ENCODE results near the gene PTPRN. TPM values are rescaled to one million over a fixed set of nuclear protein-coding genes. Genes with fewer than 3 reads are reported as not detected.
"Not testable (repeated sequence)": the region's sequence is repeated elsewhere in the genome, so short reads cannot be mapped to it uniquely, and the experiment has no call there.

The PTPRN gene
- total RNA-seq, 1 experiment from 2014 or later: 11.3 TPM

DNA sequence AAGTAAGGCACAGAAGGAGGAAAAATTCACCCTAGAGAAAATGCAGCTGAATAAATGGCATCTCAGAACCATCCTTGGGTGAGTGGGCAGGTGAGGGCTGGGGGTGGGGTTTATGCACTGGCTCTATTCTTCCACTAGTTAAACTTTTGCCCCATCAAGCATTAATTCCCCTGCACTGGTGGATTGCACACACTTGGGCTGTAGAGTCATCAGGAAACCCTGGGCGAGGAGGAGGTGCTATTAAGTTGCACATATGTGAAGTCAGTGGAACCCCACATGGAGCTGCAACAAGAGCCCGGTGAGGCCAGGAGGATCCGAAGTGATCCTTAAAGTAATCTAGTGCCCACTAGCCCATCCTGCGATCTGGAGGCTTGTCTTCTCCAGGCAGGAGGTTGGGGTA is 36.8 kb downstream of the PTPRN start:
- no peak for DNase-seq (ENCODE audit: extremely low read depth, low read depth)

DNA sequence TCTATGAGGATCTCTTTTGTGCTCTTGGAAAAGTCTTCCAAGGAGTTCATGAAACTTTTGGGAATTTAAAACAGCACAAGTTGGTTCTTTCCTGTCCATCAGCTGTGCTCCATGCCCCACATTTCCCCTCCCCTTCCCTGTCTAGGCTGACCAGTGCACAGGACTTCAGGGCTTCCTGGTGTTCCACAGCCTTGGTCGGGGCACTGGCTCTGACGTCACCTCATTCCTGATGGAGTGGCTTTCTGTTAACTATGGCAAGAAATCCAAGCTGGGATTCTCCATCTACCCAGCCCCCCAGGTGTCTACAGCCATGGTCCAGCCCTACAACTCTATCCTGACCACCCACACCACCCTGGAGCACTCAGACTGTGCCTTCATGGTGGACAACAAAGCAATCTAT is 38.2 kb downstream of the PTPRN start:
- no peak for DNase-seq (ENCODE audit: extremely low read depth, low read depth)

DNA sequence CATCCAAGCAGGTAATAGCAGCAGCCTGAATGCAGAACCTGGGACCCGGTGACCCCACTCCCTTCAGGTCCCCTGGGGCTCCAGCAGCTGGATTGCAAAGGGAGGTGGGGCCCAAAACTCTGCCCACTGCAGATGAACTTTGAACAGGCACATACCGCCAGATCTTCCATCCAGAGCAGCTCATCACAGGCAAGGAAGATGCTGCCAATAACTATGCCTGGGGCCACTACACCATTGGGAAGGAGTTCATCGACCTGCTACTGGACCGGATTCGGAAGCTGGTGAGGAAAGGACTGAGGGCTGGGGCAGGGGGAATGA is 39.2 kb downstream of the PTPRN start:
- no peak for DNase-seq (ENCODE audit: extremely low read depth, low read depth)

DNA sequence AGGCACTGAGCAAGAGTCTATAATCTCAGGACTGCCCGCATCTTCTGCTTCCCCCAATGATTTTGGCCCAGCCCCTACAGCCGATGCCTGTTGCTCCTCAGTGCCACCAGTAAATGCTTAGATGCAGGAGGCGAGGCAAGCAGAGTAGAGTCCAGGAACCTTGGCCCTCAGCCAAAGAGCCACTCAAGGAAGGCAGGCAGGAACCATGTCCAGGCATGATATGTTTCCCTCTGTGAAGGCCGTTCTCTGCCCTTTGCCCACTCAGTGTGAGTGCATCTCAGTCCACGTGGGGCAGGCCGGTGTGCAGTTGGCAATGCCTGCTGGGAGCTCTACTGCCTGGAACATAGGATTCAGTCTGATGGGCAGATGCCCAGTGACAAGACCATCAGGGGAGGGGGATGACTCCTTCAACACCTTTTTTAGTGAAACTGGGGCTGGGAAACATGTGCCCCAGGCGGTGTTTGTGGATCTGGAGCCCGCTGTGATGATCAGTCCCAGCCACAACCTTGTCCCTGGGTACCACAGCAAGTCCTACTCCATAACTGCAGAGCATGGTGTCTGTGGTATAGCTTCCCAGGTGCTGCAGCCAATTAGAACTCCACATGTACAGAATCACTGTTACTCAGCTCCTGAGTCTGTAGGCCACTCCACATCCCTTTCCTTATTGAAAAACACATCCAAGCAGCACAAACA is 39.7 kb downstream of the PTPRN start:
- DNase-seq (ENCODE audit: extremely low read depth, low read depth): no peak

DNA sequence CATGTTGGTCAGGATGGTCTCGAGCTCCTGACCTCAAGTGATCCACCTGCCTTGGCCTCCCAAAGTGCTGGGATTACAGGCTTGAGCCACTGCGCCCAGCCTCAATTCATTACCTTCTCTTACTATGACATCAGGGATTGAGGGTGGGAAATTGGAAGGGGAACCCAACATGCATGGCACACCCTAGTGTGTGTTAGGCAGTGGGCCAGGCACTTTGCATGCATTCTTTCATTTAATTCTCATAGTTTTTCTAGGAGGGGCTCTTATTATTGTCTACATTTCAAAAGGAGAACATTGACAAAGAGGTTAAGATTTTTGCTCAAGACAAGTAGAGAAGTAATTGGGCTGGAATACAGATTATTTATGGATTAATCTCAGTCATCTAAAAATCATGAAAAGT is 40.9 kb downstream of the PTPRN start:
- no peak for DNase-seq (ENCODE audit: extremely low read depth, low read depth)

DNA sequence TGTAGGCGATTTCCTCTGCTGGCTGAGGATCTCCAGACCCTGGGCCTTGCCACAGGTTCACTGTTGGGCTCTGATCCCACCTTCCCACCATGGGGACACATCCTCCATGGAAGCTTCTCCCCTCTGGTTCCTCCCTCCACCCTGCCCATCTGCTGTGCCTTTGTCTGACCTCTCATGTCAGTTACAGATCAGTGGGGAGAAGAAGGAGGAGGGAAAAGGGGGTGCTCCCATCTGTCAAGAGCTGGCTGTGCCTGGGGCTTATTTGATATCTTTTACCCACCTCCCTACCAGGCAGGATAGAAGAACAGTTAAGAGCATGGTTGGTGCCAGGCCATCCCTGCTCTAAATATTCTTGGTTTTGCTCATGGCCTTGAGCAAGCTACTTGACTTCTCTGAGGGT is 42.3 kb downstream of the PTPRN start:
- no peak for DNase-seq (ENCODE audit: extremely low read depth, low read depth)

DNA sequence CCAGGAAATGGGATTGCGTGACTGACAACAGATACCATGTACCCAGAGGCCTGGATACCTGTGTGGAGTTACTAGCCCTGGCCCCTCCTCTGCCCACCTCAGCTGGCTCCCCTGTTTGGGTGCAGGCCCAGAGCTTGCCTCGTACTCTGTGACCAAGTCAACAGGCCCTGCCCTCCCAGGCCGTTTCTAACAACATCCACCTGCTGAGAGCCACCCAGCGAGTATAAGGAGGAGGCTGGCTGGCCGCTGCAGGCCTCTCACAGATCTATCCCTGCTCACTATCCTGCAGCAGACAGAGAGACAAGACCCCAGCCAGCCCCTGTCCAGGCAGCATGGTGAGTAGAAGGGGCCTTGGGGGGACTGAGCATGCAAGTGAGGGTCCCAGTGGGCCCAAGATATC is 43.0 kb downstream of the PTPRN start:
- DNase-seq (ENCODE audit: extremely low read depth, low read depth): no peak

DNA sequence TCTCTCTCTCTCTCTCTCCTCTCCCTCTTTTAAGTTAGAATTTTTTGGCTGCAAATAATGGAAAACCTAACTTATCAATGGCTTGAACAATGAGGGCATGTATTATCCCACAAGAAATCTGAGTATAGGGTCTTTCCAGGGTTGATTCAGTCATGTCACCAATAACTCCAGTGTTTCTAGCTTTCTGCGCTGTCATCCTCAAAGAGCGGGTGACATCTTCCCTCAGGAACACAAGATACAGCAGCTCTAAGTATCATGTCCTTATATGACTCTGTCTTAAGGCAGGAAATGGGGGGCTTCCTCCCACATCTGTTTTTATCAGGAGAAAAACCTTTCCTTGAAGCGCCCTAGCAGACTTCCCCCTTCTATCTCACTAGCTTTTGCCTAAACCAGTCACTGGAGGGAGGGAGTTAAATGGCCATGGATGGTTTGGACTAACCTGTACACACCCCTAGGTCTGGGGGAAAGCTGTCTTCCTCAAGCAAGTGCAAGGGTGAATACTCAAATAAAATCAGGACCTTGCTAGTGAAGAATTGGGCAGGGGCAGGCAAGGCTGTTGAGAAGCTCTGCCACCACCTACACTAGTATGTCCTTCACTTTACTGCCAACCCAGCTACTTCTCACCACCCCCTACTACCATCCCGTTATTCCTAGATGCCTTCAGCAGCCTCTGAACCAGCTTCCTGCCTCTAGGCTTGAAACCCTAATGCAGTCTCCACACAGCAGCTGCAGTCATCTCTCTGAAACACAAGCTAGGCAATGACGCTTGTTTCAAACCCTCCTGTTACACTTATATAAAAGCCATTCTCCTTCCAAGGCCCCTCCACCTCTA is 48.0 kb downstream of the PTPRN start:
- no peak for DNase-seq (ENCODE audit: extremely low read depth, low read depth)

DNA sequence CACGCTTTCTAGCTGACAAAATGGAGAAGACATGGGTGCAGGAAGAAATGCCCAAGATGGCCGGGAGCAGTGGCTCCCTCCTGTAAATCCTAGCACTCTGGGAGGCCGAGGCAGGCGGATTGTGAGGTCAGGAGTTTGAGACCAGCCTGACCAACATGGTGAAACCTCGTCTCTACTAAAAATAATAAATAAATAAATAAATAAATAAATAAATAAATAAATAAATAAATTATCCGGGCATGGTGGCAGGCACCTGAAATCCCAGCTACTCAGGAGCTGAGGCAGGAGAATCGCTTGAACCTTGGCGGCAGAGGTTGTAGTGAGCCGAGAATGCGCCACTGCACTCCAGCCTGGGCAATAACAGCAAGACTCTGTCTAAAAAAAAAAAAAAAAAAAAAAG is 50.3 kb downstream of the PTPRN start:
- not testable (repeated sequence) for DNase-seq (ENCODE audit: extremely low read depth, low read depth)

DNA sequence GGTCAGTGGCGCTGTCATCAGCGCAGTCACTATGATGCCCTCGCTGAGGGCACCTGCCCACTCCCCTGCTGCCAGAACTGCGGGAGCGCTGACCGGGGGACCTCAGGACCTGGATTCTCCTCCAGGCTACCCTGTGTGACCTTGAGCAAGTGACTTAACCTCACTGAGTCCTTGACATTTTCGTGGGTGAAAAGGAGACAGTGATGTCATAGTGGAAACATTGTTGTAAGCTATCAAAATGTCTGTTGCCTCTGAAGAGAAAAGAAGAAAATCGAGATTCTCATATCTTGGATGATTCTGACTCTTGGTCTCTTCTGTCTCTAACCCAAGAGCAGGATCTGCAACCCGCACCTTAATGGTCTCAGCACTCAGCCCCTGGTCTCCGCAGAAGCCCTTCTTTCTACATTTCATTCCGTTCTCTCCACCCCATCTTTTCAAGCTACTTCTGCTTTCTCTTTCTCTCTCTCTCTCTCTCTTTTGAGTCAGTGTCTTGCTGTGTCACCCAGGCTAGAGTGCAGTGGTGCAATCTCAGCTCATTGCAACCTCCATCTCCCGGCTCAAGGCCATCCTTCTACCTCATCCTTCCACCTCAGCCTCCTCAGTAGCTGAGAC is 54.5 kb downstream of the PTPRN start:
- DNase-seq (ENCODE audit: extremely low read depth, low read depth): no peak

DNA sequence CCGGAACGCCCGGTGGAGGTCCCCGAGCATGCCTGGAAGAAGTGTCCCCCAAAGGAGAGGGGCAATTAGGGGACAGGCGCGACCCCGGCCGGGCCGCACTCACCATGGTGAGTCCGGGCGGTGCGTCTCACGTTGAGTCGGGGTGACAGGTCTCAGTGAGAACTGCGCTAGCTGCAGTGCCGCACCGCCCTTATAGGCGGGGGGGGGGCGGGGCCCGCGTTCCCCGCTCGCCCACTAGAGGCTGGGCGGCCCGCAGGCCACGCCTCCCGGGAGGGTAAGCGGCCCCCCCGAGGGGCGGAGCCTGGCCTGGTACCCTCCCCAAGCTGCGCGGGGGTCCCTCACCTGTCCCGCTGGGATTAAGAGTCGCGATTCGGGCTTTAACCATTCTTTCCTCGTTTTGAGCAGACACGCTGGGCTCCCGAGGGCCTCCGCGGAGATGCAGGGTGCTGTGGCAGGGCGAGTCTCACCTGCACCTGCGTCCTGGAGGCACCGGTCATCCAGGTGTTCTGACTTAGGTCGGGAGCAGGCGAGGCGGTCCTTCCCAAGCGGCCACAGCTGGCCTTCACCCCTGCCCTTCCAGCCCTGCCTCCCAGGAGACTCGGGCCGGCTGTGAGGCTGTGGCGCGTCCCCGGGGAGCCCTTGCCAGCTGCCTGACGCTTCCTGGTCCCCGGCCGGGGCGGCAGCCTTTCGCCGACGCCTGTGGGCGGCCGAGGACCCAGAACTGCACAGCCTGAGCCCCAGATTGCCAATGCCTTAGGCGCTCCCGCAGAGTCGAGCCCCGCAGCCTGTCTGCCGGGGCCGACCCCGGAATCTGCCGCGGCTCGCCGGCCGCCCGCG is 55.2 kb downstream of the PTPRN start, which contains the start of gene TUBA4A:
TSS of gene TUBA4A (minus strand) at position 166 of the 837 bp plus-strand sequence. CDS start at position 106, 60 bp downstream.
- peak; percentile 78 for DNase-seq (ENCODE audit: extremely low read depth, low read depth)

DNA sequence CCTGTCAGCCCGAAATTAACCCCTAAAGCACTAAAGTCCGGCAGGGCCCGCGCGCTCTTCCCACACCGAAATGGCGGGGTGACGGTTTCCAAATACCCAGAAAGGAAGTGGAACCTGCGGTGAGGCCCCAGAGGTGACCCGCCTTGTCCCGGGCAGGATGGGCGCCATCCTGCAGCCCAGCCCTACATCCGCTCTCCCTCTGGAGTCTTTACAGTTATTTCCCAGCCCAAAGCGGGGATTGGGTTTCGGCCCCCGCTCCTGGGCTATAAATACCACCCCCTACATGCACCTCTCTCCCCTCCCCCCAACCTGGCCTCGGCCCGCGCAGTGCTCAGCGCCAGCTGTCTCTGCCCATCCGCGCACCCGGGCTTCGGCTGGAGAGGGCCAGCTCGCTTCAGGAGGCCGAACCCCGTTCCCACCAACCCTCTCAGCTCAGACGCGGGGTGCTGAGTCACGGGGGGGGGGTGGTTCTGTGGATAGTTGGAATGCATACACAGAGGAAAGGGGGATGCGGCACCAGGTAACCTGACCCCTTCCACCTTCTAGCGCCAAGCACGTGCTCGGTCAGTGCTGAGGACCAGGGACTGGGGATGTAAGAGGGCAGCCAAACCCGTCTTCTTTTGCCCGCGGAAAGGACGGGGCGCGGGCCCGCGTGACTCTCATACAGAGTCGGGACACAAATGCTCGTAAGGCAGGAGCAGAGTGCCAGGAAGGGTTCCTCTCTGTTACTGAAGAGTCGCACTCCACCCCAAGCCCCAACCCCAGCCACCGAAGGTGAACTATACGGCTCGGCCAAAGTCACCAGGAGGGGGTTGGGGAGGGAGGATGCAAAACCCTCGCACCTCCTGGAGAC is 56.1 kb downstream of the PTPRN start, which contains the start of gene TUBA4B:
TSS of gene TUBA4B (plus strand) at position 344 of the 853 bp plus-strand sequence. CDS start at position 509, 165 bp downstream.
- no peak for DNase-seq (ENCODE audit: extremely low read depth, low read depth)

DNA sequence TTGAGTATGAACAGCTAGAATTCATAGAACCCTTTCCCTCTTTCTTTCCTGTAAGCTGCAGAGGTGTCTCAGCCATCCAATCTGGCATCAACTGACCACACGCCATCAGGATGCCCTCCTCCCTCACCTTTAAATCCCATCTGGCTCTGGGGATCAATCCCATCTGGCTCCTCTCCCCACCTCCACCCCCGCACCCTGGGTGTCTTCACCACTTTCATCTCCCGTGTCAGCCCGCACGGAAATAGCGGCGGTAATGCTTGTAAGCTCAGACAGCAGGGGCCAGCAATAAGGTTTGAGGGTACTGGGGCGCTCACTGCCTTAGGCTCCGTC is 56.7 kb downstream of the PTPRN start:
- DNase-seq (ENCODE audit: extremely low read depth, low read depth): no peak

DNA sequence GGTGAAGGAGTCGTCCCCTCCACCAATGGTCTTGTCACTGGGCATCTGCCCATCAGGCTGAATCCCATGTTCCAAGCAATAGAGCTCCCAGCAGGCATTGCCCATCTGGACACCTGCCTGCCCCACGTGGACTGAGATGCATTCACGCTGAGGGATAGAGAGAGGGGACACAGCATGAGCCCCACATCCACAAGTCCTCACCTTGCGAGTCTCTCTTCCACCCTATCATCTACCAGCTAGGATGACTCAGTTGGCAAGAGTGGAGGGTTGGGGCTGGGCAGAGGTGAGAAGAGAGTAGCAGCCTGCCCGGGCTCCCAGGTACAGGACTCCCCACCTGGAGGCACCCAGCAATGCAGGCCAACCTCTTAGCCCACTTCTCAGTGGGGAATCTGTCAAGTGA is 57.1 kb downstream of the PTPRN start:
- no peak for DNase-seq (ENCODE audit: extremely low read depth, low read depth)

DNA sequence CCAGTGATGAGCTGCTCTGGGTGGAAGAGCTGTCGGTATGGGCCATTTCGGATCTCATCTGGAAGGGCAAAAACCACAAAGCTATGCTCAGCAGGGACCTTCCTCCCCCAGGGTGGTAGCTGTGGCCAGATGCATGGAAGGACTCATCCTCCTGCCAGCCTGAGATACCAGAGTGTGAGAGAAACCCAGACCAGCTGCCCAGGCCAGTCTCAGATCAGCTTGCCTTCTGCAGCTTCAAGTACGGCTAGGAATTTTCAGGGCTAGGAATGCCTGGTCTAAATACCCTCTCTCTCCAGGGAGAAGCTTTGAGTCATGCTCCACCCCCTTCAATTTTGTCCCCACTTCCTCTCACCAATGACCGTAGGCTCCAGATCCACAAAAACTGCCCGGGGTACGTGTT is 57.5 kb downstream of the PTPRN start:
- DNase-seq (ENCODE audit: extremely low read depth, low read depth): no peak

DNA sequence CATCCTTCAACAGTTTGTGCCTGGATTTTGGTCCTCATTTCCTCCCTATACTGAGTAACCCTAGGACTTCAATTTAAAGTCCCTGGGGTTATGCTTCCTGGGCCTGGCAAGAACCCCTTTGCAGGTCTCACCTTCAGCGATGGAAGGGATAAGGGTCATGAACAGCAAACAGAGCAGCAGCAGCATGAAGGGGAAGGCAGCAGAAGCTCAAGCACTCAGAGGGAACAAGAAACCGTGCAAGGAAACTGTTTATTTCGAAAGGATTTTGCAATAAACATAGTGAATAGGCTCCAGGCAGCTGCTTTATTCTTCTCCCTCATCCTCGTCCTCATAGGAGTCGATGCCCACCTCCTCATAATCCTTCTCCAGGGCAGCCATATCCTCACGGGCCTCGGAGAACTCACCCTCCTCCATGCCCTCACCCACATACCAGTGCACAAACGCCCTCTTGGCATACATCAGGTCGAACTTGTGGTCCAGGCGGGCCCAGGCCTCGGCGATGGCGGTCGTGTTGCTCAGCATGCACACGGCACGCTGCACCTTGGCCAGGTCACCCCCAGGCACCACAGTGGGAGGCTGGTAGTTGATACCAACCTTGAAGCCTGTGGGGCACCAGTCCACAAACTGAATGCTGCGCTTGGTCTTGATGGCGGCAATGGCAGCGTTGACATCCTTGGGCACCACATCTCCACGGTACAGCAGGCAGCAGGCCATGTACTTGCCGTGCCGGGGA is 59.0 kb downstream of the PTPRN start:
- DNase-seq (ENCODE audit: extremely low read depth, low read depth): no peak

DNA sequence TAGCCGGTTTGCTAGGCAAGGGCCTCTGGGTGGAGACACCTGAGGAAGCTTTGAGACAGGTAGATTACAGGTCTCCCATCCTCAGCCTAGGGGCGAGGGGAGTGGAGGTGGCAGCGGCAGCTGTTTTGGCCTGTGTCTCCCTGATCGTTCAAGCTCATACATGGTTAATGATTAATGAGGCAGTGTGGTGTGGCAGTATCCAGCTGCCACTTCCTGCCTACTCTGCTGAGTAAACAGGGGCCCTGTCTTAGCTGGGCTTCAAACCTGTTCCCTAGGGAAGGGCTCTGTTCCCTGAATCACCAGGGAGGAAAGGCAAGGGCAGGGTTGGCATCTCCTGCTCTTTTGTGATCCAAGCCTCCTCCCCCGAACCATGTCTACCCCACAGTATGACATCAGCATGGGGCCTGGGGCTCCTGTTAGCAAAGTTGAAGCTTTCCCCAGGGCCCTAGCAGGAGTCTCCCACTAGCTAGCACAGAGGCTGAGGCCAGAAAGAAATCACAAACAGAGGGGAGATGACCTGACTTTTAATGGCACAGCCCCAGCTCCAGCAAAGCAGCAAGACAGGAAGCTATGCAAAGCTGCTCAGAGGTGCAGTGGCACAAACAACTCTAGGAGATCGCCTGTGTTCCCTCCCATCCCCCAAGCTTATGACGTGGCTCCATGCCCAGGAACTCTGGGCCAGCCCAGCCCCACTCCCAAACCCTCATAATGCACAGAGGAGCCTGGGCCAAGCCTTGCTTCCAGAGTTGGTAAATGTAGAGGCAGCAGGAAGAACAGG is 59.8 kb downstream of the PTPRN start:
- DNase-seq (ENCODE audit: extremely low read depth, low read depth): peak; percentile 46

DNA sequence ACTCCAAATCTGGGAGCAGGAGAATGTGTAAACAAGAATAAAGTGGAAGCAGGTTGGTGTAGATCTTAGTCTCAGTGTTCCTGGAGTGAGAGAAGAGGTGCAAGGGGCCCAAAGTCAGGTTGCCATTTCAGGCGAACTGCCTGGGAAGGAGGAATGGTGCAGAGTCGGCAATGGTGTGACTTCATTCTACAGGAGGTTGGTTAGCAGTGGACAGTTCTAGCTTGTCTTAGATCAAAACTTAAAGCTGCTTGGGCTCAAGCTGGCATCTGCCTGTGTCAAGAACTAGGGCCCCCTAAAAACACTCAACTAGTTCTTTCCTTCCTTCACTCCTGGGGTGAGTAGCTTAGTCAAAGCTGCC is 60.4 kb downstream of the PTPRN start:
- DNase-seq (ENCODE audit: extremely low read depth, low read depth): no peak

Measured in NCI-H460 (cell line).